SH-SY5Y (cell line): ENCODE data around the gene KMT2D.

Source experiments
- GATA2 ChIP-seq: IDR thresholded peaks from 2 replicates; pipeline ENCODE4 v1.6.1; 2011; ENCODE audit warnings: mild to moderate bottlenecking, low read depth, low read length
- GATA3 ChIP-seq: IDR thresholded peaks from 2 replicates; pipeline ENCODE4 v1.6.1; 2011; ENCODE audit warnings: low read depth, mild to moderate bottlenecking, low read length, moderate library complexity

GRCh38 chr12:49093792-49094159 is 33.2 kb upstream of the KMT2D start:
- TF ChIP-seq GATA2 = no peak
- no peak for TF ChIP-seq GATA3
